HG03460 (cell line): Measurements from ENCODE around the gene FGD3.
A peak's percentile ranks its signal among the peaks of the same experiment; 100 is the strongest.

ENCODE experiments used
- ATAC-seq: cut with Tn5 transposase; IDR thresholded peaks from one replicate; pipeline ENCODE4 v1.9.1; 2021; ENCODE audit not compliant: unreplicated experiment

The FGD3 gene

DNA sequence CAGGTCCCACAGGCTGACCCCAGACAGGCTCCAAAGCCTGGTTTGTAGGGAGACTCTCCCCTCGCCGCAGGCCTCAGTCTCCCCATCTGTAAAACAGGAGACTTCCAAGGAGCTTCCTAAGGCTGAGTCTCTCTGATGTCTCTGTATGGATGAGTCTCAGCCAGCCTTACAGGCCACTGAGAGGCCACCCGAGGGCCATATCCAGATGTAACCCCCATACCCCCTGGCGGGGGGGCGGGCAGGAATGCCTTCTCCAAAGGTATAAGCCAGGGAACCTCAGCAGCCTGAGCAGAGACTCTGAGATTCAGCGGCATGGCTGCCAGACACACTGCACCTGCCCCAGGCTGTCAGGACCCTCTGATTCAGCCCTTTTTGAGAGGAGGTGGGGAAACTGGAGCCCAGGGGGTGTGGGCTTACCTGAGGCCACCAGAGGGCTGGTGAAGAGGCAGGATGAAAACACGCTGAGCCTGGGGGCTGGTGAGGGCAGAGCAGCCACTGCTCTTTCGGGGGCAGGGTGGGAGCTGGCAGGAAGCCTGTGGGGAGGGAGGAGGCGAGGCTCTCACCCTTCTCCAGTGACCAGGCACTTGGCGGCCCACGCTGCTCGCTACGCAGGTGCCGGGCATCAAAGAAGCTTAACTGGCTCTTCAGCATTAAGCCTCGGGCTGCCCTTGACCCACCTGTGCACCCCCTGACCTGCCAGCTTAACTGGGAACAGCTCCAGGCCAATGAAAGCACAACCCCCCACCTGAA, 105.6 kb downstream of the FGD3 start:
- no peak for ATAC-seq

DNA sequence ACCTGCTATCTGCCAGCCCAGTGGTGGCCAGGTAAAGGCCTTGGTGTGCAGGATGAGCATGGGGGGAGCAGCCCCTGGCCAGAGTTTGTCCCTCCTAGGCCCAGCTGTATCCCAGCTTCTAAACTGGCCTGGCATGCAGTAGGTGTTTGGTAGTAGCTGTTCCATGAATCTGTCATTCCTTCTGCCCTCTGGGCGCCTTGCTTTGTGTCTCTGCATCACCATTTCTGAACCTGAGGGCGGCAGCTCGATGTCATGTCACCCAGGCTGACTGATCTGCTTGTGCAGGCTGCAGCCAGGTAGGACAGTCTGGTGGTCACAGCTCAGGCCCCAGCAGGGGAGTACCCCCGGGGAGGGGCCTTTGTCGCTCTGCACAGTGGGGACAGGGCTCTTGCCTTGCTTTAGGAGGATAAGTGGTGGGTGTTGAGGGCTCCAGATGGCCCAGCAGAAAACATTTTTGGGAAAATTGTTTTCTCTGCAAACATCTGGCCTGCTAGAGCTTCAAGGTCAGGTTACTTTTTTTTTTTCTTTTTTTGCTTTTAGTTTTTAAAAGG, 106.5 kb downstream of the FGD3 start:
- no peak for ATAC-seq

DNA sequence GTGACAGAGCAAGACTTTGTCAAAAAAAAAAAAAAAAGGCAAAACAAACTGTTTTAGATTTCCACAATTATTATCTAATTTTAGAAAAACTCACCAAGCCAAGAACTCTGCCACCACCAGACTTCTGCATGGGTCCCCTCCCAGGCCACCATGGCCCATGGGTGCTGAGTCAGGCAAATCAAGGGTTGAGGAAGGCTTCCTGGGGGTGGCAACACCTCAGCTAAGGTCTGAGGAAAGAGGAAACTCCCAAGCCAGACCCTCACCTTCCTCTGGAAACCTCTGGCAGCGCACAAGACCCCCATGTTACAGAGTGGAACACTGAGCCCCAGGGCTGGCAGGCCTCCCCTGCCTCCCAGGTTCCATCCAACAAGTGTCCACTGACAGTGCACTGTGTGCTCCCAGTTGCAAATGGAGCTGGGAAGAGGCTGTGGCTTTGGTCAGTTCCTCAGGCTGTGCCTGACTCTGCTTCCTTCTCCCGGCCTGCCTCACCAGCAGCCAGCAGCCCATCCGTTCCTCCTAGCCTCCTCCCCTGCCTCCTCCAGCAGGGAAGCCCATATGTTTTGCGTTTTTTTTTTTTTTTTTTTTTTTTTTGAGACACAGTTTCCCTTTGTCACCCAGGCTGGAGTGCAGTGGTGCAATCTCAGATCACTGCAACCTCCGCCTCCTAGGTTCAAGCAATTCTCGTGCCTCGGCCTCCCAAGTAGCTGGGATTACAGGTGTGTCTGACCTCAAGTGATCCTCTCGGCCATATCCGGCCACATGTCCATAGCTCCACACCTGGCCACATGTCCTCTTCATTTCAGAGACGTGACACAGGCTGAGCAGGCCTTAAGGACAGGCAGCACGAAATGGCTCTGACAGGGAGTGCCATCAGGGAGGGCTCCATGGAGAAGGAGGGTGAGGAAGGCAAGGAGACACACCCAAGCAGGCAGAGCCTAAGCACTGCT, 107.7 kb downstream of the FGD3 start:
- ATAC-seq = no peak

DNA sequence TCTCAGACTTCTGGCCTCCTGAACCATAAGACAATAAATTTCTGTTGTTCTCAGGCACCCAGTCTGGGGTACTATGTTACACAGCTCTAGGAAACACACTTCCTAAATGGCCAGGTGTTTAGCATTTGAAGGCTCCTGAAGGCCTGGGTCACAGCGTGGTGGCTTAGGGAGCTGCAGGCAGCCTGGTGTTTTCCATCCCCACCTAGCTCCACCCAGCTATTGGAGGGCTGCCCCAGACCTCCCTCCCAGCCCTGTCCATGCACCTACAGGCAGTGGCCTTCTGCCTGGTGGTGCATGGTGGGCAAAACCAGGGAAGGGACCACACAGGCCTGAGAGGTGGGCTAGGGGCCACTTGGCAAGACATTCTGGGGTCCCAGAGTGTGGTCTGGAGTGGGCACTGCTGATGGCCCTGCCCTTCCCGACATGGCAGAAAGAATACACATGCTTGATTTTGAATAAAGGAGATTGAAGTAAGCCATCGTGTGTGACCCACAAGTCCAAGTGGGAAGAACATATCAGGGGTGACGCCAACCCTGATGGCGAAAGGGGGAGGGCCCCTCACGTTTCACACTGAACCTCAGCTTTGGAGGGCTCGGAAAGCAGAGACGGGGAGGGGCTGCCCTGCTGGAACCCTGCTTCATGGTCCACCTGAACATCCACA, 109.8 kb downstream of the FGD3 start:
- ATAC-seq = no peak

DNA sequence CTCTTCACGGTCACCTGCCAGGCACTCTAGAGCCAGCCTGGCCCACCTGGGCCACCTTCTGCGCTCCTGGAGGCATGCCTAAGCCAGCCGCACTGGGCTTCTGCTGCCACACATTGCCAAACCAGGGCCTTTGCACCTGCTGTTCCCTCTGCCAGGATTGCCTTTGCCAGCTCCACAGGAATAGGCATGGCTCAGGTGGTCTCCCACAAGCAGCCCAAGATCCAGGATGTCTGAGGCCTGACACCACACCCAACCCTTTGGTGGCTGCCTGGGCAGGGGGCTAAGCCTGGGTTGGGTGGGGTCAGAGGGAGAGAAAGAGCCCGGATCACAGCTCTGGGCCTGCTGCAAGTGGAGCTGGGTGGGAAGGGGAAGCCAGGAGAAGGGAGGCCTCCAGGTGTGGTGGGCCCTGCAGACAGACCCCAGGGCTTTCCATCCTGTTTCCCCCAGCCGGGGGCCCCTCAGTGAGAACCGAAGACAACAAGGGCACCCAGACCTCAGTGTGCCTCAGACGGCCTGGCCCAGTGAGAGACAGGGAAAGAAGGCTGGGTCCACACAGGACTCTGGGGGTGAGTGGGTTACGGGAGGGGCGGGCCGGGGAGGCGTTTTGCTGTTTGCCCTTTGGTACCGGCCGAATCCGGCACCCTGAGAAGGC, 110.5 kb downstream of the FGD3 start:
- ATAC-seq = peak; percentile 9

DNA sequence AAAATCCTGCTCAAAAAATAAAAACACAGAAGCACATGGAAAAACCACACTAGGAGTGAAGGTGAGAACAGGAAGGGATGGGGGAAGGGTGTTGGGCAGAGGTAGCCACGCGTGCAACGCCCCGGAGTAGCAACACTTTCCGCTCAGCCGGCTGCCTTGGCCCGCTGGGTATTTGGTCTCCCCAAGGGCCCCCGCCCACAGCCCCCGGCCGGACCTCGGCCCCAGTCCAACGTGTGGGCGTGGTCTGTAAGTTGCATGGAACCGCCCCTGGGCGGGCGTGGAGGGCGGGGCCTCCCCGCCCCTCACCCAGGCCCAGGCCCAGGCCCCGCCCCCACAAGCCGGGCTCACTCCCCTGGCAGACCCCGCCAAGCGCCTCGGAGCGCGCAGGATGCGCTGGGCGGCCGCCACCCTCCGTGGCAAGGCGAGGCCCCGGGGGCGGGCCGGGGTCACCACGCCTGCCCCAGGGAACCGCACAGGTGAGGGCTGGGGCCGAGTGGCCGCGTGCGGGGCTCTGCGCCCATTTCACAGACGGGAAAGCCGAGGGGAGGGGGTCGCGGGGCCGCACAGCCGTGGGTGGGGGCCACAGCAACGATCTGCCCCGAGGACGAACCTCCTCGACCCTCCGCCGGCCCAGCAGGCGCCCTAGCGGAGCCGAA, 111.2 kb downstream of the FGD3 start, which contains the start of gene SUSD3:
Gene SUSD3 (plus strand): TSS at position 347 of the 656 bp plus-strand sequence. CDS start 42 bp downstream, at position 389.
- ATAC-seq = peak; percentile 40

DNA sequence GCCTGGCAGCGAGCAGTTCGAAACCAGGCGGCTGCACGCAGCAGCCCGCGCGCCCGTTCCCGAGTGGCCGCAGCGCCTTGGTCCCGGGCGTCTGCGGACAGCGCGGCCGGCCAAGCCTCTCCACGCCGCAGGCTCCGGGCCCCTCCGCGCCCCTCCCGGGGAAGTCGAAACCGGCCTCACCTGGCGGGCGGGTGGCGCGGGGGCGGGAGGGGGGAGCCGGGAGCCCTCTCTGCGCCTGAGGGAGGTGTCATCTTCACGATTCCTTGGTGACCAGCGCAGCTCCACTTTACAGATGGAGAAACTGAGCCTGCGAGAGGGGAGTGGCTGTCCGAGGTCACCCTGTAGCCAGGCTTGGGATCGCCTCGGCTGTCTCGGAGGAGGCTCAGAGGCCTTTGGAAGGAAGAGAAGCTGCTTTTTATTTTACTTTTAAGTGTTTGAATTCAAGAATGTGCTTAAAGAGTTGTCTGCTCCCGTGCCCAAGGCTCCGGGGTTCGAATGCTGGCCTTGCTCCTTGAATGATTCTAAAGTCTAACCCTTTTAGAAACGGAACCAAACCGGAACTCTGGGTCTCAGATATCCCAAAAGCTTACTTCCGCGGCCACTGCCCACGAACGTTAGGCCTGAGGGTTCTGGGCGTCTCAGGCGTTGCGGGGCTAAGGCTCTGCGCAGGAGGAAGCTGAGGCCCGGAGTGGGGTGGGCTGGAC, 111.8 kb downstream of the FGD3 start:
- ATAC-seq = peak; percentile 18

DNA sequence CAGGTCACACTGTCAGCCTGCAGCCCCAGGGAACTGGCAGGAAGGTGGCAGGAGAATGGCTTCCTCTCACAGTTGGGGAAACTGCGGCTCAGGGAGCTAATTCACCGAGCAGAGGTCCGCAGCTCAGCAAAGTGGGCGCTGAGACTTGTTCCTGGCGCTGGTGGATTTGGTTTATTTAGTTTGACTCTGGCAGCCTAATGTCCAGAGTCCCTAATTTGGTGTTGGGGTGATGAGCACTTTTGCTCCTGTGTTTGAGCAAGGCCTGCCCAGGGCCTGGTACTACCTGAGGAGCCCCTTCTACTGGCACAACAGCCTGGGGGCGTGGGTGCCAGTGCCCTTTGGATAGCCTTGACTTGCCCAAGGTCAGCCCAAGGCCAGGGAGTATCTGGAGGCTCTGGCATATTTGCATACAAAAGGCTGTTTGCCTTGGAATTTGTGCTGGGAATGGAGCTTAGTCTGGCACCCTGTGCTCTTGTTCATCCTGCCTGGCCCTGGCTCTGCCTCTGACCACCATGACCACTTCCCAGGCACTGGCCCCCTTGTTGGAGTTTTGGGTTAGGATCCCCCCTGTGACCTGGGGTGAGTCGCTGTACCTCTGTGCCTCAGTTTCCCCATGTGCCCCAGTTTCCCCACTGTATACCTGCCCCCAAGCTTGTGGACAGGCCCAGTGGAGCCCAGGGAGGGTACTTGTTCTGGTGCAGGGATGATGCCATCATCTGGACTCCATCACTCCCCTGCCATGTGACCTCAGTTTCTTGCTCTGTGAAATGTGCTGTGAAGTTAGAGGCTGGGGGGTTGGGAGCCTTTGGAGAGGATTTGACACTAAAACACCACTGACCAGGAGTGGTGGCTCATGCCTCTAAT, 112.6 kb downstream of the FGD3 start:
- no peak for ATAC-seq

DNA sequence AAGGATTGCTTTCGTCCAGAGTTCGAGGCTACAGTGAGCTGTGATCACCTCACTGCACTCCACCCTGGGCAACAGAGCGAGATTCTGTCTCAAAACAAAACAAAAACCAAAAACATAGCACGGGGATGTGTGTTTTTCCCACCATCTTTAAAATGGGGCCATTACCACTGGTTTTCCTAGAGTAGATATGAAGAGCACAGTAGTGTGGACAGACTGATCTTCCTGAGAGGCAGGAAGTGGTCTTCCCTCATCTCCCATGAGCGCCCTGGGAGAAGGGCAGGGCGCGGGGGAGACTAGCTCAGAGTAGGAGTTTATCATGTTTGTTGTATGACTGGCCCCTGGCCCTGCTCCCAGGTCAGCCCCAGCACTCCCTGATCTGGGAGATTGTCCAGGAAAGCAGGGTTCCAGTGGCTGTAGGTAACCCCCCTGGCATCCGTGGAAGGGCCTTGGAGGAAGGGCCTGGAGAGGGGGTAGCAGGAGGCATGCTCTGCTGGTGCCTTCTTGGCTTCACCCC, 113.5 kb downstream of the FGD3 start:
- no peak for ATAC-seq

DNA sequence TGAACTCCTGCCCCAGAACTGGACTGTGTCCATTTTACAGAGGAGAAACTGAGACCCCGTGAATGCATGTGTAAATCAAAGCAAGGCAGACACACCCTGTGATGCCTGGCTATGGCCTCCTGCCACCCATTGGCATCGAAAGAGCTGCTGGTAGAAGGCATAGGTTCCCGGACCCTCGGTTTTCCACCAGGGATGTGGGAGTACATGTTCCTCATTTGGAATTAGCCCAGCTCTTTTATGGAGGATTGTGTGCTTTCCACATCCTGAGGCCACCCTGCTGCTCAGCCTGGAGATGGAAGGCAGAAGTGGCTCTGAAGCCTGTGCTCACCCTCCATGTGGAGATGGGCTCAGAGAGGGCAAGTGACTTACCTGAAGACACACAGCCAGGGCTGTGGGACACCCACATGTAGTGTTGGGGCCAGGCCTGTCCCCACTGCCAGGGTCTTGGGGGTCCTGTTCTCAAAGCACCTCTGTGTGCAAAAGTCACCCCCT, 114.0 kb downstream of the FGD3 start:
- no peak for ATAC-seq

DNA sequence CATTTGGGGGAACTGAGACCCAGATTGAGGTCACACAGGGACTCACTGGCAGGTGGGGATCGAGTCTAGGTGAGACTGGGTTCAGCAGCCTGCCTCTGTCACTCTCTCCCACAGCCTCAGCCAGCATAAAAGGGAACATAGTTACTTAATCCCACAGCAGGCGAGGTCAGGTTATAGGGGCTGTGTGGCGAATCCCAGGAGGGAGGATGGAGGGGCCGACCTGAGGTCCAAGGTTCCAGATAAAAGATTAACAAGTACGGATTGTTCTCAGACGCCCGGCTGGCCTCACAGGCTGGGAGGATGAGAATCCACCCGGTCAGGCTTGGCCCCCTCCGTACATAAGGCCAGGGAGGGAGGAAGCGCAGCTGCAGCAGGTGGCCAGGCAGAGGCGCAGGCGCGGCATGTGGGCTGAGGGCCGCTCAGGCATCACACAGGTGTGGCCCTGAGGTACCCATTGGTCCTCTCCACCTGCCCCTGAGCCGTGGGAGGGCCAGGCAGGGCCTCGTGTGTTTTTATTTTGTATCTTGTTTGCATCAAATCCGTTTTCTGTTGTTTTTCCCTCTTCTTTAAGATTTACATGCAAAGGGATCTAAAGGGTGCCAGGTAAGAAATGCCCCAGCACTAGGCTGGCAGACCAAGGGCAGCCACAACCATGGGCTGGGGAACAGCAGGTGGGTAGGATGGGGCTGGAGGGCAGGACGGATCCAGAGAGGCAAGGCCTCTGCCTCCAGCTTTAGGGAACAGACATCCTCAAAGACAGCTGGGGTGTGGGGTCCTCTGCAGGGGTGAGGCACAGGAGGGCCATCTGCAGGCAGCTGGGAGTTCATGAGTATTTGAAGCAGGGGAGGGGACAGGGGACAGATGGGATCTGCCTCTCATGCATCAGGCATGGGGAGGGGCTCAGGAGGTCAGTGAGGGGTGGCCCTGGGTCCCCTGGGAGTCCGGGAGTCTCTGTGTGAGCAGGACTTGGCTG, 114.8 kb downstream of the FGD3 start:
- peak; percentile 30 for ATAC-seq

DNA sequence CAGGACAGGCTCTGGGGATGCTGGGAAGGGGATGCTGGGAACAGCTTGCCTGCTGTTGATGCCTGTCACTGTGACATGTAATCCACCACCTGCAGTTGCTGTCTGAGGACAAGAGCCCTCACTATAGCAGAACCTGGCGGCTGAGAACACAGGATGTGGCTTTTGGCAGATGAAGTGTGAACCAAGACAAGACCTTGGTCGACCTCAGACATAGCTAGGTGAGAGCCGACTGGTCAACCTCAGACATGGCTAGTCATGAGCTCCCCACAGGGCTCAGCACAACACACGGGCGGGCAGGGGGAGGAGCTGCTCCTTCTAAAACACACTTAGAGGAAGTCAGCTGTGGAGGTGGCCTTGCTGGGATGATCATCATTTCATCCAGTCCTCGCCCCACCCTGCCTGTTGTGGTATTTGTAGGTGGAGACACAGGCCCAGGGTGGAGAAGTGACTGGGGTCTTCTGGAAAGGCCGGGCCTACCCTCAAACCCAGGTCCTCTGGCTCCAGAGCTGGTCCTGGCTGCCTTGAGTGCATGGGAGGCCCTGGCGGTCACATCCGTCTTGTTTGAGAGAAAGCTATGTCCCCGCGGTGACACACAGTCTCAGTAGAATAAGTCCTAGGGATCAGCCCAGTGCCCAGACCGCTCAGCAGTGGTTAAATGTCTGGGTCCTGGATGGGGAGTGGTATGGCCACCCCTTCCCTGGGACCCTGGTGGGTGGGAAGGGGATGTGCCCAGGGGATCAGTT, 117.2 kb downstream of the FGD3 start:
- peak; percentile 84 for ATAC-seq

DNA sequence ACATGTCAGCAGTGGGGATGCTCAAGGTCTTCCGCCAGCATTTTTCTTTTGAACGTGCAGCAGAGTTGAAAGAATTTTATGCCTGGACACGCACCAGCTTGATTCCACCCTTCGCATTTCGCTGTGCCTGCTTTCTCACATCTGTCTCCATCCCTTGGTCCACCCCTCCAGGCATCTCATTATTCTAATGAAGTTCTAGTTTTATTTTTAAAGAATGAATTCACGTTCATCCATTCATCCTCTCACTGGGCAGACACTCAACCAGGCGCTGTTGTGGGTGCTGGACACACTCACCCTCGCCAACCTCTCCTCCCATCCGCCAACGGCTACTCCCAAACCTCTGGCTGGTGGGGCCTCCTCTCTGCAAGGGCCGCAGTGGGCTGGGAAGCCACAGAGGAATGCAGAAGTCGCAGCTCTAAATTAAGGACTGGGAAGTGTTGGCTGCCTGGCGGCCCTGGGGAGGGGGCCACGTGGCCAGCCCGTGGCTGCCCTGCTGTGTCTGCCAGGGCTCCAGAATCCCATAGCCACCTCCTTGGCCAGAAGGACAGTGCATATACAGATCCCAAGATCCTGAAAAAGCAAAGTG, 117.9 kb downstream of the FGD3 start:
- no peak for ATAC-seq

DNA sequence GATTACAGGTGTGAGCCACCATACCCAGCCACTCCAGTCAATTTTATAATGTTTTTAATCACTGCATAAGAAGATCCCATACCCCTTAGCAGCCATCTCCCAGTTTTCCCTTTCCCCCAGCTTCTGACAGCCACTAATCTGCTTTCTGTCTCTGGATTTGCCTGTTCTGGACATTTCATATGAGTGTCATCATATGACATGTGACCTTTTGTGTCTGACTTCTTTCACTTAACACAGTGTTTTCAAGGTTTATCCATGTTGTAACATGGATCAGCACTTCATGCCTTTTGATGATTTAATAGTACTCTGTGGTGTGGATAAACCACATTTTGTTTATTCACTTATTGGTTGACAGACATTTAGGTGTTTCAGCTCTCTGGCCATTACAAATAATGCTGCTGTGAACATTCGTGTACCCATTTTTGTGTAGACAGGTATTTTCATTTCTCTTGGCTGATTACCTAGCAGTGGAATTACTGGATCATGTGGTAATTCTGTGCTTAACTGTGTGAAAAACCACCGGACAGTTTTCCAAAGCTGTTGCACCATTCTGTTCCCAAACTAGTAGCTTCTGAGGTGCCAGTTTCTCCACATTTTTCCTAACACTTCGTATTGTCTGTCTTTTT, 119.8 kb downstream of the FGD3 start:
- no peak for ATAC-seq

DNA sequence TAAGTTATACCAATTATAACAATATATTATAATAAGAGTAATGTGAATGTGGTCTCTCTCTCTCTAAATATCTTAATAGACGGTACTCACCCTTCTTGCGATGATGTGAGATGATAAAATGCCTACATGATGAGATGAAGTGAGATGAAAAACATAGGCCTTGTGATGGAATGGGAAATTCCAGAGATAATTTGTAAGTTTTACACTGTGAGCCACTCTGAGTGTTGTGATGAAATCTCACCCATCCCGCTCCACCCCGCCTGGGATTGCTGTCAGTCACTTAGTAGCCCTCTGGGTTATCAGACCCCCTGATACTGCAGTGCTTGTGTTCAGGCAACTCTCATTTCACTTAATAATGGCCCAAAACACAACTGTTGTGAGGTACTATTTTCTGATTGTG, 121.6 kb downstream of the FGD3 start:
- ATAC-seq = no peak
